ENCODE measurements around the gene PRDM2. TPM values are rescaled to one million over a fixed set of nuclear protein-coding genes. Genes with fewer than 3 reads are reported as not detected.

The PRDM2 gene
- total RNA-seq, 1 donor: 12.7 TPM

DNA sequence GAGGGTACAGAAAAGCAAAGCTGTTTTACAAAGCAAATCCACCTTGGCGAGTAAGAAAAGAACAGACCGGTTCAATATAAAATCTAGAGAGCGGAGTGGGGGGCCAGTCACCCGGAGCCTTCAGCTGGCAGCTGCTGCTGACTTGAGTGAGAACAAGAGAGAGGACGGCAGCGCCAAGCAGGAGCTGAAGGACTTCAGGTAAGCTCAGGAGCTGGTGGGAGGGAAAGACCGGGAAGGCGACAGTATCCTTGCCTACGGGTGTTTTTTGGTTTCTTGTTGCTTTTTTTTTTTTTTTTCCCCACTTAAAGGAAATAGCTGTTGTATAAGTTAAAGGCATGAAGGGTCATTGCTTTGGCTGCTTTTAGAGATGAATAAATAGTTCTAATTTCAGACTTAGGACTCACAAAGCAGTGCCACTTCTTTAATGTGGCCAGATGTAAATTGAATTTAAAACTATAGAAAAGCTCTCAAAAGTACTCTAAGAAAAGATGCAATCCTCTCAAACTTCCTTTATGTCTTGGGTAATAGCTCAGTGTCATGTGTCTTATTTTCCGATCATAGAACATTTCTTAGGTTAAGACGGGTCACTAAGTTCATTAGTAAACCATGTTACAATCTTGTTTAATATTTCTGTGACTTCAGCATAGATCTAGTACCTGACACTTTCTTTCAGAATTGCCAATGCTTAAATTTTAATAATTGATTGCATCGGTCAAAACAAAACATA is 82.8 kb downstream of the PRDM2 start:
- DNase-seq (ENCODE audit: insufficient read length, low spot score, missing footprints): no peak
- Histone ChIP-seq H3K4me3 (ENCODE audit: insufficient read depth, low read length) (no peak overlapping the region), H3K27ac (ENCODE audit: low read depth, low read length) (peak overlapping the region; percentile 13), H2AFZ (ENCODE audit: low read length) (no peak overlapping the region), H3K27me3 (ENCODE audit: insufficient read depth, low read length) (no peaks in the 10 kb centered on the region), H3K79me2 (ENCODE audit: insufficient read depth, low read length) (peaks cover 78% of the 10 kb centered on the region), H3K36me3 (ENCODE audit: insufficient read depth, low read length) (peaks cover 45% of the 10 kb centered on the region), H3K4me1 (ENCODE audit: insufficient read depth, low read length) (peaks cover 33% of the 10 kb centered on the region), H3K9me3 (ENCODE audit: low read depth, low read length) (no peaks in the 10 kb centered on the region), H4K20me1 (ENCODE audit: insufficient read depth, low read length) (peaks cover 23% of the 10 kb centered on the region), H3K4me2 (ENCODE audit: insufficient read depth, low read length) (peak overlapping the region; percentile 60)
- TF ChIP-seq, protein P1, sequence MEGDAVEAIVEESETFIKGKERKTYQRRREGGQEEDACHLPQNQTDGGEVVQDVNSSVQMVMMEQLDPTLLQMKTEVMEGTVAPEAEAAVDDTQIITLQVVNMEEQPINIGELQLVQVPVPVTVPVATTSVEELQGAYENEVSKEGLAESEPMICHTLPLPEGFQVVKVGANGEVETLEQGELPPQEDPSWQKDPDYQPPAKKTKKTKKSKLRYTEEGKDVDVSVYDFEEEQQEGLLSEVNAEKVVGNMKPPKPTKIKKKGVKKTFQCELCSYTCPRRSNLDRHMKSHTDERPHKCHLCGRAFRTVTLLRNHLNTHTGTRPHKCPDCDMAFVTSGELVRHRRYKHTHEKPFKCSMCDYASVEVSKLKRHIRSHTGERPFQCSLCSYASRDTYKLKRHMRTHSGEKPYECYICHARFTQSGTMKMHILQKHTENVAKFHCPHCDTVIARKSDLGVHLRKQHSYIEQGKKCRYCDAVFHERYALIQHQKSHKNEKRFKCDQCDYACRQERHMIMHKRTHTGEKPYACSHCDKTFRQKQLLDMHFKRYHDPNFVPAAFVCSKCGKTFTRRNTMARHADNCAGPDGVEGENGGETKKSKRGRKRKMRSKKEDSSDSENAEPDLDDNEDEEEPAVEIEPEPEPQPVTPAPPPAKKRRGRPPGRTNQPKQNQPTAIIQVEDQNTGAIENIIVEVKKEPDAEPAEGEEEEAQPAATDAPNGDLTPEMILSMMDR (IDR thresholded peaks at IDR 0.05; ENCODE audit: extremely low read depth, low read depth, low read length): no peak

DNA sequence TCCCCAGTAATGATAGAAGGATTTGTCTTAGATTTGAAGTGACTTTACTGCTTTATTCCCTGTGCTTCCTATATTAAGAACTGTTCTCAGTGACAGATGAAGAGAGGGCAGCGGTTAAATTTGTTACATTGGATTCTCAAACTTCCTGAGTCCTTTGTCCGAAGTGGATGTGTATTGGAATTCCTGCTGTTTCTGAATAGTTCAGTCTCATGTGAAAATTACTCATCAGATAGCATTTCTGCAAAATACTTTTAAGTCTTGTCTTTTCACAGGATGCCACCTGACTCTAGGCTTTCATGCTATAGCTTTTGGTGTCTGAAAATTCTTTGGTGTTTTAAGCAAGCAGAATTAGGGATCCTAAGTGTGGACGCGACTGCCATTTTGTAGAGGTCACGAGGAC is 83.6 kb downstream of the PRDM2 start:
- TF ChIP-seq, protein P1 (IDR thresholded peaks at IDR 0.05; ENCODE audit: extremely low read depth, low read depth, low read length): no peak
- H3K4me2 ChIP-seq (ENCODE audit: insufficient read depth, low read length): no peak overlapping the region
- peaks cover 23% of the 10 kb centered on the region for H4K20me1 ChIP-seq (ENCODE audit: insufficient read depth, low read length)
- no peaks in the 10 kb centered on the region for H3K9me3 ChIP-seq (ENCODE audit: low read depth, low read length)
- no peak overlapping the region for H3K4me3 ChIP-seq (ENCODE audit: insufficient read depth, low read length)
- no peak overlapping the region for H2AFZ ChIP-seq (ENCODE audit: low read length)
- H3K79me2 ChIP-seq (ENCODE audit: insufficient read depth, low read length): peaks cover 81% of the 10 kb centered on the region
- H3K36me3 ChIP-seq (ENCODE audit: insufficient read depth, low read length): peaks cover 40% of the 10 kb centered on the region
- peaks cover 33% of the 10 kb centered on the region for H3K4me1 ChIP-seq (ENCODE audit: insufficient read depth, low read length)
- no peaks in the 10 kb centered on the region for H3K27me3 ChIP-seq (ENCODE audit: insufficient read depth, low read length)
- H3K27ac ChIP-seq (ENCODE audit: low read depth, low read length): peak overlapping the region; percentile 13
- no peak for DNase-seq (ENCODE audit: insufficient read length, low spot score, missing footprints)

- Histone ChIP-seq H3K27me3 (ENCODE audit: insufficient read depth, low read length) (no peaks in the 10 kb centered on the region), H3K79me2 (ENCODE audit: insufficient read depth, low read length) (peaks cover 91% of the 10 kb centered on the region), H3K4me3 (ENCODE audit: insufficient read depth, low read length) (no peak overlapping the region), H3K4me1 (ENCODE audit: insufficient read depth, low read length) (peaks cover 28% of the 10 kb centered on the region), H3K4me2 (ENCODE audit: insufficient read depth, low read length) (no peak overlapping the region), H2AFZ (ENCODE audit: low read length) (no peak overlapping the region), H3K27ac (ENCODE audit: low read depth, low read length) (peak overlapping the region; percentile 3), H3K36me3 (ENCODE audit: insufficient read depth, low read length) (peaks cover 37% of the 10 kb centered on the region), H3K9me3 (ENCODE audit: low read depth, low read length) (no peaks in the 10 kb centered on the region), H4K20me1 (ENCODE audit: insufficient read depth, low read length) (peaks cover 23% of the 10 kb centered on the region)
- no peak for DNase-seq (ENCODE audit: insufficient read length, low spot score, missing footprints)
- TF ChIP-seq, protein P1 (IDR thresholded peaks at IDR 0.05; ENCODE audit: extremely low read depth, low read depth, low read length): no peak
These were observed 85.0 kb downstream of the PRDM2 start for GRCh38 chr1:13784971-13785370.

GRCh38 chr1:13786541-13786940 is 86.6 kb downstream of the PRDM2 start:
- peaks cover 94% of the 10 kb centered on the region for H3K79me2 ChIP-seq (ENCODE audit: insufficient read depth, low read length)
- no peaks in the 10 kb centered on the region for H3K9me3 ChIP-seq (ENCODE audit: low read depth, low read length)
- H2AFZ ChIP-seq (ENCODE audit: low read length): no peak overlapping the region
- H3K36me3 ChIP-seq (ENCODE audit: insufficient read depth, low read length): peaks cover 30% of the 10 kb centered on the region
- no peak overlapping the region for H3K4me3 ChIP-seq (ENCODE audit: insufficient read depth, low read length)
- no peak for DNase-seq (ENCODE audit: insufficient read length, low spot score, missing footprints)
- no peak overlapping the region for H3K27ac ChIP-seq (ENCODE audit: low read depth, low read length)
- H3K4me2 ChIP-seq (ENCODE audit: insufficient read depth, low read length): no peak overlapping the region
- peaks cover 23% of the 10 kb centered on the region for H4K20me1 ChIP-seq (ENCODE audit: insufficient read depth, low read length)
- TF ChIP-seq, protein P1 (IDR thresholded peaks at IDR 0.05; ENCODE audit: extremely low read depth, low read depth, low read length): no peak
- H3K27me3 ChIP-seq (ENCODE audit: insufficient read depth, low read length): no peaks in the 10 kb centered on the region
- H3K4me1 ChIP-seq (ENCODE audit: insufficient read depth, low read length): peaks cover 19% of the 10 kb centered on the region

All from osteoblast (primary cell).